ENCODE measurements around the gene PTPRZ1.

PTPRZ1 gene

GRCh38 chr7:121945480-121946236, 72.7 kb downstream of the PTPRZ1 start:
- TF ChIP-seq CTCF (conservative IDR thresholded peaks at IDR 0.05; ENCODE audit: low read depth, low read length): no peak
- H3K4me3 ChIP-seq (ENCODE audit: low read length): no peak overlapping the region
- DNase-seq (ENCODE audit: low read depth): no peak

- no peak for TF ChIP-seq CTCF (conservative IDR thresholded peaks at IDR 0.05; ENCODE audit: low read depth, low read length)
- no peak for DNase-seq (ENCODE audit: low read depth)
- H3K4me3 ChIP-seq (ENCODE audit: low read length): no peak overlapping the region
Observed at GRCh38 chr7:121953164-121953563, 80.2 kb downstream of the PTPRZ1 start.

- no peak overlapping the region for H3K4me3 ChIP-seq (ENCODE audit: low read length)
- no peak for TF ChIP-seq CTCF (conservative IDR thresholded peaks at IDR 0.05; ENCODE audit: low read depth, low read length)
Observed at GRCh38 chr7:121953601-121954000, 80.6 kb downstream of the PTPRZ1 start.

GRCh38 chr7:121954803-121955202, 81.8 kb downstream of the PTPRZ1 start:
- TF ChIP-seq CTCF (conservative IDR thresholded peaks at IDR 0.05; ENCODE audit: low read depth, low read length): no peak
- DNase-seq (ENCODE audit: low read depth): no peak
- no peak overlapping the region for H3K4me3 ChIP-seq (ENCODE audit: low read length)

More at GRCh38 chr7:121953601-121954000, 80.6 kb downstream of the PTPRZ1 start:
- DNase-seq (ENCODE audit: low read depth): no peak

GRCh38 chr7:121957626-121958025, 84.7 kb downstream of the PTPRZ1 start:
- DNase-seq (ENCODE audit: low read depth): no peak
- no peak for TF ChIP-seq CTCF (conservative IDR thresholded peaks at IDR 0.05; ENCODE audit: low read depth, low read length)

GRCh38 chr7:121960678-121961077, 87.7 kb downstream of the PTPRZ1 start:
- DNase-seq (ENCODE audit: low read depth): no peak
- TF ChIP-seq CTCF (conservative IDR thresholded peaks at IDR 0.05; ENCODE audit: low read depth, low read length): no peak

More at GRCh38 chr7:121957626-121958025, 84.7 kb downstream of the PTPRZ1 start:
- H3K4me3 ChIP-seq (ENCODE audit: low read length): no peak overlapping the region

More at GRCh38 chr7:121960678-121961077, 87.7 kb downstream of the PTPRZ1 start:
- H3K4me3 ChIP-seq (ENCODE audit: low read length): no peak overlapping the region

Measured in retinal pigment epithelial cell (primary cell).